MM.1S (cell line): ENCODE results near the gene CPEB3.
"Not testable (repeated sequence)": the region's sequence is repeated elsewhere in the genome, so short reads cannot be mapped to it uniquely, and the experiment has no call there.

ENCODE experiments used
- DNase-seq: peaks from one replicate; pipeline ENCODE4 v3.0.0-alpha.2; 2015
- H2AFZ ChIP-seq: fragments of 300-600 bp; sonication (generic); 2 replicates; pipeline ENCODE4 v1.6.0; 2016; ENCODE audit warnings: antibody characterized with exemption, low read length
- H3F3A ChIP-seq: fragments of 300-600 bp; sonication (generic); 2 replicates; pipeline ENCODE4 v1.6.1; 2016; ENCODE audit warnings: mild to moderate bottlenecking, antibody characterized with exemption, low read length, moderate library complexity, mixed read lengths; ENCODE audit not compliant: insufficient read depth
- H3K27ac ChIP-seq: fragments of 300-600 bp; sonication (generic); 2 replicates; pipeline ENCODE4 v1.5.1; 2016; ENCODE audit warnings: mild to moderate bottlenecking, low read length
- H3K27me3 ChIP-seq: fragments of 300-600 bp; sonication (generic); replicated peaks from 2 replicates; pipeline ENCODE4 v1.6.0; 2016; ENCODE audit warnings: low read length; ENCODE audit not compliant: insufficient read depth
- H3K36me3 ChIP-seq: fragments of 300-600 bp; sonication (generic); replicated peaks from 2 replicates; pipeline ENCODE4 v1.6.1; 2016; ENCODE audit warnings: mild to moderate bottlenecking, low read length, mixed read lengths; ENCODE audit not compliant: insufficient read depth
- H3K4me1 ChIP-seq: fragments of 300-600 bp; sonication (generic); 2 replicates; pipeline ENCODE4 v1.6.1; 2016; ENCODE audit warnings: low read length, mixed read lengths
- H3K4me2 ChIP-seq: fragments of 300-600 bp; sonication (generic); 2 replicates; pipeline ENCODE4 v1.6.0; 2016; ENCODE audit warnings: low read depth, low read length
- H3K4me3 ChIP-seq: fragments of 300-600 bp; sonication (generic); 2 replicates; pipeline ENCODE4 v1.5.1; 2016; ENCODE audit warnings: low read length, mixed read lengths
- H3K79me2 ChIP-seq: fragments of 300-600 bp; sonication (generic); 2 replicates; pipeline ENCODE4 v1.6.1; 2016; ENCODE audit warnings: mixed run types, low read length, mixed read lengths
- H3K9ac ChIP-seq: fragments of 300-600 bp; sonication (generic); 2 replicates; pipeline ENCODE4 v1.6.1; 2016; ENCODE audit warnings: low read length, mixed read lengths
- H3K9me2 ChIP-seq: fragments of 300-600 bp; sonication (generic); replicated peaks from 2 replicates; pipeline ENCODE4 v1.6.1; 2016; ENCODE audit warnings: mild to moderate bottlenecking, low read length, mixed read lengths; ENCODE audit not compliant: insufficient read depth
- H3K9me3 ChIP-seq: fragments of 300-600 bp; sonication (generic); replicated peaks from 2 replicates; pipeline ENCODE4 v1.6.1; 2016; ENCODE audit warnings: mild to moderate bottlenecking, low read length, mixed read lengths; ENCODE audit not compliant: insufficient read depth
- H4K20me1 ChIP-seq: fragments of 300-600 bp; sonication (generic); 2 replicates; pipeline ENCODE4 v1.6.1; 2016; ENCODE audit warnings: mild to moderate bottlenecking, low read length, moderate library complexity, mixed read lengths; ENCODE audit not compliant: insufficient read depth
- EZH2 ChIP-seq: fragments of 300-600 bp; sonication (generic); optimal IDR thresholded peaks from 2 replicates; pipeline ENCODE3; 2017; ENCODE audit warnings: low read depth, mild to moderate bottlenecking, antibody characterized with exemption, low read length, mixed read lengths
- EZH2phosphoT487 ChIP-seq: fragments of 300-600 bp; sonication (generic); IDR thresholded peaks from 2 replicates; pipeline ENCODE4 v1.6.1; 2018; ENCODE audit warnings: antibody characterized with exemption, low read length
- TF ChIP-seq, protein P1 (sequence below): fragments of 300-600 bp; sonication (generic); IDR thresholded peaks from 2 replicates; pipeline ENCODE4 v1.5.1; 2016; ENCODE audit warnings: antibody characterized with exemption, low read length, mixed read lengths

Gene CPEB3

DNA sequence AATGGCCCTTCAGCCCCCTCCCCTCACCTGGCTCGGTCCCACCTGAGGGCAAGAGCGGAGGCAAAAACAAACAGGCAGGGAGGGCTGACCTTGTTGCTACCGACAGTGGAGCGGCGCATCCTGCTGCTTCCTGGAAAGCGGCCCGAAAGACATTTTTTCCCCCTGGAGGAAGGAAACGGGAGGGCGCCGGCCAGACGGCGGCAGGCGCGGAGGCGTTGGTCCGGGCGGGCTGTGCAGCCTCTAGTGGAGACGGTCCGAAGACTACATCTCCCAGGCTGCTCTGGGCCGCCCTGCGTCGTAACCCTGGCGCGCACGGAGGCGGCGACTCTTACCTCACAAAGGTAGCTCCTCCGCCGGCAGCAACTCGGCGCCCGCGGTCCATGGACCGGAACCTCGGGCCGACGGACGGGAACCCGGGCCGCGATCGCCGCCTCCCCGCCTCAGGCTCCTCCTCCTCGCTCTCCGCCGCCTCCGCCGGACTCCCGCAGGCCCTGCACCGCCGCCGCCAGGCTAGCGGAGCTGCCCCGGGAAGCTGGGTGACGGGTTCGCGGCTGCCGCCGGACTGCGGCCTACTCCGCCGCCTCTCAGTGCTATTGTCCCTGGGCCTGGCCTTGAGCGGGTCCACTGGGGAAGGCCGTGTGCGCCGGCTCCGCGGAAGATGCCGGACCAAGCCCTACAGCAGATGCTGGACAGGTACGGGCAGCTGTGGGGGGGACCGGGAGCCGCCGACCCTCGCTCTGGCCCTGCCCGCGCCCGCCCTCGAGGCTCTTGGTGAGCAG lies at the start of gene CPEB3, which contains the start of gene MARCHF5:
TSS of gene CPEB3 (minus strand) at position 242 of the 779 bp plus-strand sequence. CDS start 50,728 bp downstream, outside the sequence.
TSS of gene MARCHF5 (plus strand) at position 331 of the 779 bp plus-strand sequence. CDS start at position 659, 328 bp downstream.
- Histone ChIP-seq H4K20me1 (no peaks in the 10 kb centered on the region), H3K36me3 (no peaks in the 10 kb centered on the region), H3K79me2 (peaks cover 83% of the 10 kb centered on the region), H3F3A (no peaks in the 10 kb centered on the region; the same call in 1 of the 2 replicates), H3K9ac (peak within 1 kb of the TSS; percentile 92), H3K4me2 (peak within 1 kb of the TSS; percentile 78), H3K27ac (peak within 1 kb of the TSS; percentile 76), H3K27me3 (no peaks in the 10 kb centered on the region), H2AFZ (peak within 1 kb of the TSS; percentile 95), H3K9me3 (no peaks in the 10 kb centered on the region), H3K4me3 (peak within 1 kb of the TSS; percentile 96), H3K9me2 (no peaks in the 10 kb centered on the region), H3K4me1 (0 out of 2 replicates have a peak, but pooled peaks cover 7% of the 10 kb centered on the region)
- TF ChIP-seq EZH2 = no peak
- TF ChIP-seq, protein P1, sequence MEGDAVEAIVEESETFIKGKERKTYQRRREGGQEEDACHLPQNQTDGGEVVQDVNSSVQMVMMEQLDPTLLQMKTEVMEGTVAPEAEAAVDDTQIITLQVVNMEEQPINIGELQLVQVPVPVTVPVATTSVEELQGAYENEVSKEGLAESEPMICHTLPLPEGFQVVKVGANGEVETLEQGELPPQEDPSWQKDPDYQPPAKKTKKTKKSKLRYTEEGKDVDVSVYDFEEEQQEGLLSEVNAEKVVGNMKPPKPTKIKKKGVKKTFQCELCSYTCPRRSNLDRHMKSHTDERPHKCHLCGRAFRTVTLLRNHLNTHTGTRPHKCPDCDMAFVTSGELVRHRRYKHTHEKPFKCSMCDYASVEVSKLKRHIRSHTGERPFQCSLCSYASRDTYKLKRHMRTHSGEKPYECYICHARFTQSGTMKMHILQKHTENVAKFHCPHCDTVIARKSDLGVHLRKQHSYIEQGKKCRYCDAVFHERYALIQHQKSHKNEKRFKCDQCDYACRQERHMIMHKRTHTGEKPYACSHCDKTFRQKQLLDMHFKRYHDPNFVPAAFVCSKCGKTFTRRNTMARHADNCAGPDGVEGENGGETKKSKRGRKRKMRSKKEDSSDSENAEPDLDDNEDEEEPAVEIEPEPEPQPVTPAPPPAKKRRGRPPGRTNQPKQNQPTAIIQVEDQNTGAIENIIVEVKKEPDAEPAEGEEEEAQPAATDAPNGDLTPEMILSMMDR = peak; percentile 51
- DNase-seq = peak; percentile 97

DNA sequence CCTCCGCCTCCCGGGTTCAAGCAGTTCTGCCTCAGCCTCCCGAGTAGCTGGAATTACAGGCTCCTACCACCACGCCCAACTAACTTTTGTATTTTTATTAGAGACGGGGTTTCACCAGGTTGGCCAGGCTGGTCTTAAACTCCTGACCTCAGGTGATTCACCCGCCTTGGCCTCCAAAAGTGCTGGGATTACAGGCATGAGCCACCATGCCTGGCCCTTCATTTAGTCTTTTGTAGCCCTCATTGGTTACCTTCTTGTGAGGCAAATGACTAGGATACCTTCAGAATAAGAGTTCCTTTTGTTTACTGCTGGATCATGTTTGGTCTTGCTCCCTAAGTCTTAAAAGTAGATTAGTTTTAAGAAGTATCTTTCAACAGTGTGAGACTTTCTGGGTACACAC lies 39.0 kb upstream of the CPEB3 start:
- H3F3A ChIP-seq, H3K27ac ChIP-seq, H3K36me3 ChIP-seq, H4K20me1 ChIP-seq, H3K4me3 ChIP-seq, DNase-seq, H3K9me2 ChIP-seq, H3K4me2 ChIP-seq, H3K9me3 ChIP-seq, H3K4me1 ChIP-seq, H3K9ac ChIP-seq, H2AFZ ChIP-seq, H3K27me3 ChIP-seq: not testable (repeated sequence)
- H3K79me2 ChIP-seq = peaks cover 57% of the 10 kb centered on the region

DNA sequence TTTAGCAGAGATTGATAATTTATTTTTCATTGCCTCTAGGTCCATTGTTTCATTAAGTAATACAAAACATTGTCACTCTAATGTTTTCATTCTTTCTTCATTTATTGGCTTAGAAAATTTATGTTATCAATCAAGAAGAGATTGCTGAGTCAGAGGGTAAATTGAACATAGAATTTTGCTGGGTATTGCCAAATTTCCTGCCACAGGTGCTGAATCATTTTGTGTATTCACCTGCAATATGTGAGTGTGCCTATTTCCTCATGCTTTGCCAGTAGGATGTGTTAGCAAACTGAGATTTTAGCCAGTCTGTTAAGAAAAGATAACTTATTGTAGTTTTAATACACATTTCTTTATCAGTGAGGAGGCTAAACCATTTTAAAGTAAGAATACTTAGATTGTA lies 38.1 kb upstream of the CPEB3 start:
- Histone ChIP-seq H3K4me2 (no peak overlapping the region), H3K27me3 (no peaks in the 10 kb centered on the region), H4K20me1 (no peaks in the 10 kb centered on the region), H3K9me3 (no peaks in the 10 kb centered on the region), H3F3A (no peaks in the 10 kb centered on the region), H3K9me2 (no peaks in the 10 kb centered on the region), H3K9ac (no peak overlapping the region), H3K4me3 (no peak overlapping the region), H3K4me1 (peaks cover 1% of the 10 kb centered on the region; the same call in 1 of the 2 replicates), H2AFZ (no peak overlapping the region), H3K79me2 (peaks cover 66% of the 10 kb centered on the region), H3K27ac (no peak overlapping the region), H3K36me3 (no peaks in the 10 kb centered on the region; the same call in 1 of the 2 replicates)
- TF ChIP-seq EZH2phosphoT487 (no peak), EZH2 (no peak)
- TF ChIP-seq, protein P1 = no peak
- DNase-seq = no peak
